Caco-2 (cell line): ENCODE measurements around the gene NMNAT3. TPM values are rescaled to one million over a fixed set of nuclear protein-coding genes. Genes with fewer than 3 reads are reported as not detected.

ENCODE experiments used
- BruUV-seq: library from RNA; stranded (reverse); fragments of 400-500 nt; replicated peaks from 2 replicates; lab custom pipeline; 2021; lab: Mats Ljungman, UMichigan
- CTCF ChIA-PET: fragments of 300-600 bp; sonication (Branson Sonifier 250); formaldehyde crosslinking; loops from one replicate; lab custom pipeline; 2022; ENCODE audit warnings: antibody characterized with exemption; lab: Charles Lee
- POLR2A ChIA-PET: fragments of 300-600 bp; sonication (Branson Sonifier 250); formaldehyde crosslinking; loops from one replicate; lab custom pipeline; 2022; ENCODE audit warnings: antibody characterized with exemption; lab: Charles Lee
- DNase-seq, 2 experiments: peaks; one replicate each; pipeline versions ENCODE4 v3.0.0 to v3.0.0-alpha.2; 2020 to 2022
- H3K27me3 ChIP-seq: replicated peaks from 2 replicates; pipeline ENCODE4 v1.6.0; 2011; ENCODE audit warnings: low read length; ENCODE audit not compliant: control insufficient read depth, insufficient read depth
- H3K36me3 ChIP-seq: 2 replicates; pipeline ENCODE4 v1.5.1; 2011; ENCODE audit warnings: low read length; ENCODE audit not compliant: control insufficient read depth, insufficient read depth
- H3K4me1 ChIP-seq: fragments of 250-450 bp; sonication (Bioruptor Pico); 2 replicates; pipeline ENCODE4 v1.5.1; 2020; ENCODE audit warnings: mild to moderate bottlenecking
- H3K4me3 ChIP-seq: 2 replicates; pipeline ENCODE4 v1.5.1; 2011; ENCODE audit warnings: low read depth, mild to moderate bottlenecking, control low read depth, low read length
- H3K9me3 ChIP-seq: fragments of 250-450 bp; sonication (Bioruptor Pico); 2 replicates; pipeline ENCODE4 v1.5.1; 2020; ENCODE audit warnings: mild to moderate bottlenecking, moderate library complexity
- H3K27ac Mint-ChIP-seq: one replicate; pipeline ENCODE4 v1.8.0; 2022; ENCODE audit warnings: mixed read lengths; ENCODE audit not compliant: unreplicated experiment
- H3K27me3 Mint-ChIP-seq: one replicate; pipeline ENCODE4 v1.8.0; 2022; ENCODE audit warnings: mixed read lengths; ENCODE audit not compliant: insufficient read depth, unreplicated experiment
- H3K36me3 Mint-ChIP-seq: one replicate; pipeline ENCODE4 v1.8.0; 2022; ENCODE audit warnings: mild to moderate bottlenecking, mixed read lengths; ENCODE audit not compliant: insufficient read depth, unreplicated experiment
- H3K4me1 Mint-ChIP-seq: one replicate; pipeline ENCODE4 v1.8.0; 2022; ENCODE audit warnings: low read depth, mixed read lengths; ENCODE audit not compliant: unreplicated experiment
- H3K4me3 Mint-ChIP-seq: one replicate; pipeline ENCODE4 v1.8.0; 2022; ENCODE audit warnings: mild to moderate bottlenecking, moderate library complexity, mixed read lengths; ENCODE audit not compliant: unreplicated experiment
- H3K9me3 Mint-ChIP-seq: one replicate; pipeline ENCODE4 v1.8.0; 2022; ENCODE audit warnings: mixed read lengths; ENCODE audit not compliant: unreplicated experiment
- CTCF ChIP-seq, 2 experiments: fragments of 200-600 bp in 1 of 2; IDR thresholded peaks; 1 replicate in 1 of 2; 2 replicates in 1 of 2; pipeline versions ENCODE4 v1.5.1 to v1.8.0; 2011 to 2022; ENCODE audit warnings: antibody characterized with exemption in 1 of 2, control low read depth in 1 of 2, inconsistent platforms in 1 of 2, low read depth in 1 of 2, low read length in 1 of 2, mild to moderate bottlenecking in 1 of 2, moderate library complexity in 1 of 2; ENCODE audit not compliant: insufficient read depth in 1 of 2, severe bottlenecking in 1 of 2, unreplicated experiment in 1 of 2
- intact Hi-C: fragments of 100-400 bp; cut with micrococcal nuclease; formaldehyde crosslinking; loops from one replicate; pipeline ENCODE4 v1.10.0; 2022; ENCODE audit not compliant: unreplicated experiment
- total RNA-seq: library from RNA; stranded (reverse); gene quantifications from 2 replicates; pipeline ENCODE4 v1.2.3, GENCODE V29; 2022

Gene NMNAT3
- total RNA-seq, 1 experiment from 2014 or later, result 17.6 TPM

- no peak for DNase-seq
- TF ChIP-seq CTCF (IDR thresholded peaks at IDR 0.05; ENCODE audit: insufficient read depth in 1 of 2, low read depth in 1 of 2, low read length in 1 of 2, severe bottlenecking in 1 of 2, unreplicated experiment in 1 of 2), result no peak
- no peaks in the 10 kb centered on the region for H3K36me3 Mint-ChIP-seq
- no peak overlapping the region for H3K4me3 ChIP-seq
- H3K9me3 ChIP-seq, result no peaks in the 10 kb centered on the region
- no peaks in the 10 kb centered on the region for H3K36me3 ChIP-seq
- H3K27me3 ChIP-seq, result no peaks in the 10 kb centered on the region
- ChIA-PET CTCF (no interaction called here), POLR2A (no interaction called here)
- H3K27ac Mint-ChIP-seq, result no peak overlapping the region
- H3K9me3 Mint-ChIP-seq, result no peaks in the 10 kb centered on the region
- no peaks in the 10 kb centered on the region for H3K4me1 Mint-ChIP-seq
- intact Hi-C loops, result no loop called here
- no peaks in the 10 kb centered on the region for H3K4me1 ChIP-seq
- no peak overlapping the region for H3K4me3 Mint-ChIP-seq
- BruUV-seq, result no TSS peak
- H3K27me3 Mint-ChIP-seq, result no peaks in the 10 kb centered on the region
Measured at GRCh38 chr3:139524841-139525636, 152.7 kb downstream of the NMNAT3 start.

GRCh38 chr3:139523718-139524117 is 154.1 kb downstream of the NMNAT3 start:
- BruUV-seq, result no TSS peak
- intact Hi-C loops, result no loop called here
- ChIA-PET POLR2A (no interaction called here), CTCF (no interaction called here)
- H3K4me3 ChIP-seq, result no peak overlapping the region
- H3K27me3 ChIP-seq, result no peaks in the 10 kb centered on the region
- no peaks in the 10 kb centered on the region for H3K36me3 ChIP-seq
- H3K4me1 ChIP-seq, result no peaks in the 10 kb centered on the region
- no peaks in the 10 kb centered on the region for H3K9me3 ChIP-seq
- Mint-ChIP-seq H3K9me3 (no peaks in the 10 kb centered on the region), H3K36me3 (peaks cover 6% of the 10 kb centered on the region), H3K27me3 (no peaks in the 10 kb centered on the region), H3K4me3 (no peak overlapping the region), H3K4me1 (no peaks in the 10 kb centered on the region), H3K27ac (no peak overlapping the region)
- no peak for DNase-seq
- TF ChIP-seq CTCF (IDR thresholded peaks at IDR 0.05; ENCODE audit: insufficient read depth in 1 of 2, low read depth in 1 of 2, low read length in 1 of 2, severe bottlenecking in 1 of 2, unreplicated experiment in 1 of 2), result no peak

GRCh38 chr3:139523166-139523565 is 154.6 kb downstream of the NMNAT3 start:
- no peaks in the 10 kb centered on the region for H3K27me3 ChIP-seq
- intact Hi-C loops, result no loop called here
- no peaks in the 10 kb centered on the region for H3K4me1 ChIP-seq
- no peaks in the 10 kb centered on the region for H3K27me3 Mint-ChIP-seq
- no peaks in the 10 kb centered on the region for H3K9me3 ChIP-seq
- H3K36me3 ChIP-seq, result no peaks in the 10 kb centered on the region
- no peaks in the 10 kb centered on the region for H3K9me3 Mint-ChIP-seq
- no TSS peak for BruUV-seq
- peaks cover 6% of the 10 kb centered on the region for H3K36me3 Mint-ChIP-seq
- H3K4me3 Mint-ChIP-seq, result no peak overlapping the region
- no peak overlapping the region for H3K4me3 ChIP-seq
- POLR2A ChIA-PET, result no interaction called here
- CTCF ChIA-PET, result no interaction called here
- no peak for DNase-seq
- no peaks in the 10 kb centered on the region for H3K4me1 Mint-ChIP-seq
- TF ChIP-seq CTCF (IDR thresholded peaks at IDR 0.05; ENCODE audit: insufficient read depth in 1 of 2, low read depth in 1 of 2, low read length in 1 of 2, severe bottlenecking in 1 of 2, unreplicated experiment in 1 of 2), result no peak
- no peak overlapping the region for H3K27ac Mint-ChIP-seq
